ENCODE measurements around the gene SUPT20HL2. TPM values are rescaled to one million over a fixed set of nuclear protein-coding genes. Genes with fewer than 3 reads are reported as not detected.

SUPT20HL2 gene
- total and polyA plus RNA-seq, 4 donors = not detected

Other genes starting within 250 kb of the SUPT20HL2 start
- 10 to 100 TPM; 28.2 to 50.0 TPM for gene ZFX, start 164.3 kb downstream of the SUPT20HL2 start, total RNA-seq
- 1 to 10 TPM; 3.8 to 9.7 TPM for gene ZFX, start 164.3 kb downstream of the SUPT20HL2 start, polyA plus RNA-seq
- not detected for gene SUPT20HL1, start 46.6 kb upstream of the SUPT20HL2 start, total RNA-seq
- gene SUPT20HL1, start 46.6 kb upstream of the SUPT20HL2 start, polyA plus RNA-seq = not detected
- 10 to 100 TPM; 13.5 to 14.0 TPM for gene PDK3, start 151.2 kb upstream of the SUPT20HL2 start, total RNA-seq
- gene PDK3, start 151.2 kb upstream of the SUPT20HL2 start, polyA plus RNA-seq = 10 to 100 TPM in 1 of 2 donors, 1 to 10 TPM in 1; 6.0 to 13.6 TPM

Measured in liver (tissue), 4 donors.